Peyer's patch (tissue), 4 donors: ENCODE data around the gene DRAM1.

Source experiments
- POLR2A ChIP-seq, 2 donors: fragments of 450-650 bp; IDR thresholded peaks; one replicate each; pipeline ENCODE4 v1.5.1; 2017; ENCODE audit warnings: antibody characterized with exemption in 2 of 2, mild to moderate bottlenecking in 2 of 2, moderate library complexity in 2 of 2
- TF ChIP-seq, protein P1 (sequence below), 6 experiments: fragments of 450-650 bp in 4 of 6; fragments of 200-600 bp in 2 of 6; sonication (generic) in 1 of 6; IDR thresholded peaks; one replicate each; pipeline ENCODE4 v1.5.1; 2017 to 2019; ENCODE audit warnings: antibody characterized with exemption in 6 of 6, mild to moderate bottlenecking in 3 of 6, moderate library complexity in 1 of 6

DNA sequence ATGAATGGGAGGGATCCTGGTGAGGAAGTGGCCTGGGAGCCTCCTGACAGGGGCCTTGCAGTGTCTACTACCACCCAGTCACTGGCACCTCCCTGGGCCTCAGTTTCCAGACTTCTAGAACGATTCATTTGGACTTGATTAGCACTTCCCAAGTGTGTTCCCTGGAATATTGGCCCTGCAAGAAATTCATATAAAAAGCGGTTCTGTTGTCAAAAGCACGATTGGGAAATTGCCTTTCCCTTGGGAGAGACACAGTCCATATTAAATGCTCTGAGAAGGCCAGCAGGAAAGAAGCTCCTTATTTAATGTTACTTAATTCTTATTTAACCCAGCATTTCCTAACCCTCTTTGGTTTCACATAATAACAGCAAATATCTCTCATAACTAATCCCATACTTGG is 61.9 kb downstream of the DRAM1 start:
- TF ChIP-seq, protein P1, sequence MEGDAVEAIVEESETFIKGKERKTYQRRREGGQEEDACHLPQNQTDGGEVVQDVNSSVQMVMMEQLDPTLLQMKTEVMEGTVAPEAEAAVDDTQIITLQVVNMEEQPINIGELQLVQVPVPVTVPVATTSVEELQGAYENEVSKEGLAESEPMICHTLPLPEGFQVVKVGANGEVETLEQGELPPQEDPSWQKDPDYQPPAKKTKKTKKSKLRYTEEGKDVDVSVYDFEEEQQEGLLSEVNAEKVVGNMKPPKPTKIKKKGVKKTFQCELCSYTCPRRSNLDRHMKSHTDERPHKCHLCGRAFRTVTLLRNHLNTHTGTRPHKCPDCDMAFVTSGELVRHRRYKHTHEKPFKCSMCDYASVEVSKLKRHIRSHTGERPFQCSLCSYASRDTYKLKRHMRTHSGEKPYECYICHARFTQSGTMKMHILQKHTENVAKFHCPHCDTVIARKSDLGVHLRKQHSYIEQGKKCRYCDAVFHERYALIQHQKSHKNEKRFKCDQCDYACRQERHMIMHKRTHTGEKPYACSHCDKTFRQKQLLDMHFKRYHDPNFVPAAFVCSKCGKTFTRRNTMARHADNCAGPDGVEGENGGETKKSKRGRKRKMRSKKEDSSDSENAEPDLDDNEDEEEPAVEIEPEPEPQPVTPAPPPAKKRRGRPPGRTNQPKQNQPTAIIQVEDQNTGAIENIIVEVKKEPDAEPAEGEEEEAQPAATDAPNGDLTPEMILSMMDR (IDR thresholded peaks at IDR 0.05) = no peak
- no peak for TF ChIP-seq POLR2A (IDR thresholded peaks at IDR 0.05)
